D721Med (cell line): ENCODE results near the gene UQCC2.

Source experiments
- DNase-seq: peaks from one replicate; pipeline ENCODE4 v3.0.0; 2011; ENCODE audit warnings: low spot score; ENCODE audit not compliant: insufficient read length
- FAIRE-seq: peaks from 2 replicates; lab custom pipeline; 2011; peaks lifted over from hg19 to GRCh38; lab: Jason Lieb, UNC
- CTCF ChIP-seq: IDR thresholded peaks from 2 replicates; pipeline ENCODE4 v1.5.1; 2012; ENCODE audit warnings: mild to moderate bottlenecking, control low read depth; ENCODE audit not compliant: insufficient read depth; ENCODE audit errors: missing control alignments

UQCC2 gene

DNA sequence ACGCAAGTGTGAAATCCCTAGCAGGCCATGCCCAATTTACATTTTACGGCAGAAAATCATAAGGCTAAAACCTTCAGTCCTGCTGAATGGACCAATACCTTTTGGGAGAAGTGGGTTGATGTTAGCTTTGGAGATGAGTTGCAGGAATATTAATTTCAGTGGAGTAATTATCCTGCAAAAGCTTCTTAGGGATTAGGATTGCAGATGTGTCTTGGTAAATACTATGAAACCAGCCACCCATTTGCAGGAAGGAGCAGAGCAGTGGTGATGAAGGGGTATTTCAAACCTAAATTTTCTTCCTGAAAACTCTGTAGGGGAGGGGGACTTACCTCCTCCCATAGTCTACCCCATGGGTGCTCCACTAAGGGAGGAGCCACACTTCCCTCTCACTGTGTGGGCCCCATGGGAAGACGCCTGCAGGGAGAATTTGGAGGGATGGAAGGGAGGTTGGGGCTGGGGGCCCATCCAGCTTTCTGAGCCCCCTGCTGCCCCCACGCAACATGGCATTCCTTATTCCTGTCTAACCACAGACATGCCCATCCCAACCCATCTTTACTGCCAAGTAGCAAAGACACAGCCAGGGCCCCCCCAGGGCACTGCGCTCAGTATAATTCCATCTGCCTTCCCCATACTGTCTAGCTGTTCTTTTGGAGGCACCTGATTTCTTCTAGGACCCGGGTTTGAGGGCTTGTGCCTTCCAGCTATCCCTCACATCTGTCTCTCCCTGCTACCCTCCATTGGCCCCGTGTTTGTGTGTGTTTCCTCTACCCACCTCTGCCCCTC lies 14.6 kb upstream of the UQCC2 start:
- DNase-seq: peak; percentile 92
- FAIRE-seq: peak; percentile 82
- no peak for TF ChIP-seq CTCF

- DNase-seq (no peak), FAIRE-seq (no peak)
- TF ChIP-seq CTCF: no peak
Observed at GRCh38 chr6:33725222-33725621, 13.7 kb upstream of the UQCC2 start.

- no peak for FAIRE-seq
- DNase-seq: no peak
- TF ChIP-seq CTCF: no peak
Observed at GRCh38 chr6:33724102-33725023, 12.9 kb upstream of the UQCC2 start.

- FAIRE-seq (no peak), DNase-seq (no peak)
- TF ChIP-seq CTCF: no peak
Observed at GRCh38 chr6:33723371-33724085, 12.0 kb upstream of the UQCC2 start.

- no peak for TF ChIP-seq CTCF
- DNase-seq (no peak), FAIRE-seq (no peak)
Observed at GRCh38 chr6:33722103-33722623, 10.7 kb upstream of the UQCC2 start.

GRCh38 chr6:33721508-33721907 lies 10.0 kb upstream of the UQCC2 start:
- no peak for DNase-seq
- no peak for TF ChIP-seq CTCF
- no peak for FAIRE-seq
